Peyer's patch (tissue), 4 donors: ENCODE data around the gene TNNT3. TPM values are rescaled to one million over a fixed set of nuclear protein-coding genes. Genes with fewer than 3 reads are reported as not detected.

Source experiments
- DNase-seq, 3 donors: peaks; one replicate each; pipeline ENCODE4 v3.0.0-alpha.2; 2017 to 2019
- H3K27ac ChIP-seq, 4 donors: fragments of 200-600 bp; sonication (generic); one replicate each; pipeline ENCODE4 v1.5.1; 2016 to 2019
- H3K27me3 ChIP-seq, 2 donors: fragments of 200-600 bp; sonication (generic); one replicate each; pipeline ENCODE4 v1.5.1; 2019
- H3K36me3 ChIP-seq, 3 donors: fragments of 200-600 bp; sonication (generic); one replicate each; pipeline ENCODE4 v1.5.1; 2016 to 2019
- H3K4me1 ChIP-seq, 4 donors: fragments of 200-600 bp; sonication (generic); one replicate each; pipeline ENCODE4 v1.5.1; 2016 to 2019
- H3K4me3 ChIP-seq, 4 donors: fragments of 200-600 bp; sonication (generic); 1 replicate in 3 of 4; 2 replicates in 1 of 4; pipeline ENCODE4 v1.5.1; 2016 to 2019; ENCODE audit warnings: mild to moderate bottlenecking in 1 of 4
- H3K9me3 ChIP-seq, 4 donors: fragments of 200-600 bp; sonication (generic); one replicate each; pipeline ENCODE4 v1.5.1; 2016 to 2019; ENCODE audit warnings: mild to moderate bottlenecking in 1 of 4
- POLR2A ChIP-seq, 2 donors: fragments of 450-650 bp; IDR thresholded peaks; one replicate each; pipeline ENCODE4 v1.5.1; 2017; ENCODE audit warnings: antibody characterized with exemption in 2 of 2, mild to moderate bottlenecking in 2 of 2, moderate library complexity in 2 of 2
- total RNA-seq, 4 donors: library from RNA; depleted of rRNA; stranded (reverse); fragments of >200 nt; gene quantifications; one replicate each; pipeline ENCODE4 v1.1.0, GENCODE V29; 2016
- TF ChIP-seq, protein P1 (sequence below), 6 experiments: fragments of 450-650 bp in 4 of 6; fragments of 200-600 bp in 2 of 6; sonication (generic) in 1 of 6; IDR thresholded peaks; one replicate each; pipeline ENCODE4 v1.5.1; 2017 to 2019; ENCODE audit warnings: antibody characterized with exemption in 6 of 6, mild to moderate bottlenecking in 3 of 6, moderate library complexity in 1 of 6

TNNT3 gene
- total RNA-seq, 4 donors from 2014 or later = 14.0 TPM; not detected in 3

DNA sequence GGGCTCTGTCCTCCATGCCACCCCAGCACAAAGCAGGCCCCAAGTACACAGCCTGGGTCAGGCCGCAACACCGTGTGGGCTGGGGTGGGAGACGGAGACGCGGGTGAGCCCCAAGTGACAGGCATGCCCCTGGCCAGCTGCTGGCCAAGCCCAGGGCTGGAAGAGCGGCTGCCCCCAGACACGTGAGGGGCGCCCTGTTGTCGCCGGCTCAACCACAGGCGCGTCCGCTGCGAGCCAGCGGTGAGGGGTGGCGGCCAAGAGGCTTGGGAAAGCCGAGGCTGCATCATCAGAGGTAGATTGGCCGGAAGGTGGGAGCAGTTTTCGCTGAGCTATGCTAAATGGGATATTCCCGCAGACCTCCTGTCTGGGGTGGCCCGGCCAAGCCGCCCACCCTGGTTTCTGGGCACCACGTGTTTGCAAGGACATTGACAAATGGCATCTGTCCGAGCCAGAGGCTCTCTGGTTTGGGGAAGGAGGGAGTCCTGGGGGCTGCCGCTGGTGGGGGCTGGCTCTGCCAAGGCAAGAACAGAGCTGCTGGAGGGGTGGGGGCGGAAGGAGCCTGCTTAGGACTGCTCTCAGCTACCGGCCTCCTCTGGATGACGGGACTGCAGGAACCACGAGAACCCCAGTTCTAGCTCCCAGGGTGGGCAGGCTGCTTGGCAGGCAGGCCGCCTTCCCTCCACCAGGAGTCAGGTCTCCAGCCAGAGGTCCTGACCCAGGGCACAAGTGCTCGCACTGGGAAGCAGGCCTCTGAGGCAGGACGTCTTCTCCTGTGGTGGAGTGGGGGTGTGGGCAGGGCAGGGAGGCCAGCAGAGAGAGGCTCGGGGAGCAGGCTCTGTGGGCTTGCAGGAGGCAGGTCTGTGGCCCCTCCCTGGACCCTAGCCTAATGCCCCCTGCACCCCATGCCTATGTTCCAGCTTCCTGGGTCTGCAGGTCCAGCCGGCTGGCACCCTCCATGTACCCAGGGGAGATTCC, 28.4 kb upstream of the TNNT3 start:
- Histone ChIP-seq H3K36me3 (no peaks in the 10 kb centered on the region), H3K9me3 (no peaks in the 10 kb centered on the region), H3K27me3 (no peaks in the 10 kb centered on the region), H3K4me3 (no peak overlapping the region), H3K4me1 (peaks cover 0 to 17% (median 0%) of the 10 kb centered on the region in 4 donors), H3K27ac (no peak overlapping the region)
- DNase-seq = peak in 1 of 3 donors; percentile 44
- TF ChIP-seq, protein P1, sequence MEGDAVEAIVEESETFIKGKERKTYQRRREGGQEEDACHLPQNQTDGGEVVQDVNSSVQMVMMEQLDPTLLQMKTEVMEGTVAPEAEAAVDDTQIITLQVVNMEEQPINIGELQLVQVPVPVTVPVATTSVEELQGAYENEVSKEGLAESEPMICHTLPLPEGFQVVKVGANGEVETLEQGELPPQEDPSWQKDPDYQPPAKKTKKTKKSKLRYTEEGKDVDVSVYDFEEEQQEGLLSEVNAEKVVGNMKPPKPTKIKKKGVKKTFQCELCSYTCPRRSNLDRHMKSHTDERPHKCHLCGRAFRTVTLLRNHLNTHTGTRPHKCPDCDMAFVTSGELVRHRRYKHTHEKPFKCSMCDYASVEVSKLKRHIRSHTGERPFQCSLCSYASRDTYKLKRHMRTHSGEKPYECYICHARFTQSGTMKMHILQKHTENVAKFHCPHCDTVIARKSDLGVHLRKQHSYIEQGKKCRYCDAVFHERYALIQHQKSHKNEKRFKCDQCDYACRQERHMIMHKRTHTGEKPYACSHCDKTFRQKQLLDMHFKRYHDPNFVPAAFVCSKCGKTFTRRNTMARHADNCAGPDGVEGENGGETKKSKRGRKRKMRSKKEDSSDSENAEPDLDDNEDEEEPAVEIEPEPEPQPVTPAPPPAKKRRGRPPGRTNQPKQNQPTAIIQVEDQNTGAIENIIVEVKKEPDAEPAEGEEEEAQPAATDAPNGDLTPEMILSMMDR (IDR thresholded peaks at IDR 0.05) = no peak

DNA sequence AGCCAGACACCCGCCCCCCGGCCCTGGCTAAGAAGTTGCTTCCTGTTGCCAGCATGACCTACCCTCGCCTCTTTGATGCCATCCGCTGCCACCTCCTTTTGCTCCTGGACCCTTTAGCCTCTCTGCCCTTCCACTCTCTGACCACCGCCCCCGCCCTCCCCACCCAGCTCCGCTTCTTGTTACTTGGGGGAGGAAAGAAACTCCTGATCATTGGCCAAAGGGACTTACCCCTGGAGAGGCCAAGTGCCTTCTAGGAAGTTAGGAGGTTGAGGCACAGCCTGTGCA, 27.7 kb upstream of the TNNT3 start, which contains the start of gene PRR33:
Gene PRR33, minus strand, starts transcription at position 65 of the 285 bp plus-strand sequence. CDS start 1,311 bp downstream, outside the sequence.
- peaks cover 0 to 17% (median 0%) of the 10 kb centered on the region in 4 donors for H3K4me1 ChIP-seq
- no peak within 1 kb of the TSS for H3K27ac ChIP-seq

DNA sequence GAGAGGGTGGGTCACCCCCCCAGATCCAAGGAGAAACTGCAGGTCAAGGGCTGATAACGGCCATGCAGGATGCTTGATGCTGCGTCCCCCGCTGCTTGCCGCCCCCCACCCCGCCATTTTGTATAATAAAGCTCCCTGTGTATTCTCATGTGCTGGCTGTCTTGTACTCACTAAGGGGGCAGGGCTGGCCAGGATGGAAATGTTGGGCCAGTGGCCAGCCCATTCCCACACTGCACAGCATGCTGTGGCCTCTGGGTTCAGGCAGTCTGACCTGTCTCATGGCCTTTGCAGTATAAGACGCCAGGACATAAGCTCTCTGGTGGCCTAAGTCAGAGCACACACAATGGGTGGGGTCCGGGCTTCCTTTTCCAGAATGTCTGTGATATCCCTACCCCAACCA, 27.4 kb upstream of the TNNT3 start:
- no peaks in the 10 kb centered on the region for H3K9me3 ChIP-seq
- no peaks in the 10 kb centered on the region for H3K27me3 ChIP-seq
- TF ChIP-seq POLR2A (IDR thresholded peaks at IDR 0.05) = no peak
- TF ChIP-seq, protein P1 (IDR thresholded peaks at IDR 0.05) = no peak
- no peak overlapping the region for H3K4me3 ChIP-seq
- DNase-seq = no peak
- H3K4me1 ChIP-seq = peaks cover 0 to 17% (median 0%) of the 10 kb centered on the region in 4 donors
- no peak overlapping the region for H3K27ac ChIP-seq
- no peaks in the 10 kb centered on the region for H3K36me3 ChIP-seq

More for the DNA sequence above, 27.7 kb upstream of the TNNT3 start, which contains the start of gene PRR33:
- peak in 1 of 3 donors; percentile 41 for DNase-seq
- Histone ChIP-seq H3K36me3 (no peaks in the 10 kb centered on the region), H3K9me3 (no peaks in the 10 kb centered on the region), H3K27me3 (no peaks in the 10 kb centered on the region), H3K4me3 (no peak within 1 kb of the TSS)
- TF ChIP-seq, protein P1 (IDR thresholded peaks at IDR 0.05) = no peak
- no peak for TF ChIP-seq POLR2A (IDR thresholded peaks at IDR 0.05)

DNA sequence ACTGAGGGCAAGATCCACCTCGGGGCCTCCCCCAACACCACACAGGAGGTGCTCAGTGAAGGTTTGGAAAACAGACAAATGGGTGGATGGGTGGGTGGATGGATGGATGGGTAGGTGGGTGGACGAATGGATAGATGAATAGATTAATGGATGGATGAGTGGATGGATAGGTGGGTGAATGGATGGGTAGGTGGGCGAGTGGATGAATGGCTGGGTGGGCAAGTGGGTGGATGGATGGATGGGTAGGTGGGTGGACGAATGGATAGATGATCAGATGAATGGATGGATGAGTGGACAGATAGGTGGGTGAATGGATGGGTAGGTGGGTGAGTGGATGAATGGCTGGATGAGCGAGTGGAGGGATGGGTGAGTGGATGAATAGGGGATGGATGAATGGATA, 26.9 kb upstream of the TNNT3 start:
- H3K4me3 ChIP-seq = no peak overlapping the region
- H3K27ac ChIP-seq = no peak overlapping the region
- H3K4me1 ChIP-seq = peaks cover 0 to 17% (median 0%) of the 10 kb centered on the region in 4 donors
- no peaks in the 10 kb centered on the region for H3K36me3 ChIP-seq
- no peaks in the 10 kb centered on the region for H3K27me3 ChIP-seq
- TF ChIP-seq POLR2A (IDR thresholded peaks at IDR 0.05) = no peak
- TF ChIP-seq, protein P1 (IDR thresholded peaks at IDR 0.05) = no peak
- DNase-seq = peak in 1 of 3 donors; percentile 18
- H3K9me3 ChIP-seq = no peaks in the 10 kb centered on the region

- Histone ChIP-seq H3K4me1 (peaks cover 0 to 14% (median 0%) of the 10 kb centered on the region in 4 donors), H3K4me3 (no peak overlapping the region), H3K36me3 (no peaks in the 10 kb centered on the region), H3K27ac (no peak overlapping the region), H3K27me3 (no peaks in the 10 kb centered on the region), H3K9me3 (no peaks in the 10 kb centered on the region)
- DNase-seq = peak in 1 of 3 donors; percentile 13
- TF ChIP-seq, protein P1 (IDR thresholded peaks at IDR 0.05) = no peak
- no peak for TF ChIP-seq POLR2A (IDR thresholded peaks at IDR 0.05)
Observed at GRCh38 chr11:1893581-1894359, 25.7 kb upstream of the TNNT3 start.
